HepG2 (cell line): ENCODE data around the gene ENDOU. TPM values are rescaled to one million over a fixed set of nuclear protein-coding genes. Genes with fewer than 3 reads are reported as not detected.

ENCODE experiments used
- CBX5 ChIP-seq: sonication (generic); formaldehyde crosslinking; IDR thresholded peaks from 2 replicates; pipeline ENCODE4 v1.4.0; 2020; ENCODE audit warnings: missing genetic modification reagents, borderline replicate concordance
- CCAR2 ChIP-seq: fragments of 200-400 bp; formaldehyde crosslinking; optimal IDR thresholded peaks from 2 replicates; pipeline ENCODE3; 2018; ENCODE audit warnings: low read depth, mild to moderate bottlenecking, low read length, moderate library complexity
- IRX3 ChIP-seq: sonication (generic); formaldehyde crosslinking; IDR thresholded peaks from 2 replicates; pipeline ENCODE4 v1.8.1; 2023; ENCODE audit warnings: mild to moderate bottlenecking, low read depth, missing genetic modification reagents, borderline replicate concordance
- KDM1A ChIP-seq: IDR thresholded peaks from 2 replicates; pipeline ENCODE4 v1.6.1; 2016; ENCODE audit warnings: missing compliant biosample characterization
- MAFK ChIP-seq, 2 experiments: IDR thresholded peaks in 1 of 2; conservative IDR thresholded peaks in 1 of 2; 2 replicates each; pipeline ENCODE4 v1.6.1; 2011; ENCODE audit warnings: improper control_type of control experiment in 2 of 2, low read length in 2 of 2
- MZF1 ChIP-seq: sonication (generic); formaldehyde crosslinking; IDR thresholded peaks from 2 replicates; pipeline ENCODE4 v1.8.1; 2023; ENCODE audit warnings: mild to moderate bottlenecking, missing genetic modification reagents, borderline replicate concordance
- NR2F1 ChIP-seq, 2 experiments: fragments of 450-650 bp in 1 of 2; formaldehyde crosslinking in 1 of 2; IDR thresholded peaks; 2 replicates each; pipeline versions ENCODE4 v1.5.0 to v1.6.1; 2016 to 2020; ENCODE audit warnings: mild to moderate bottlenecking in 1 of 2, missing compliant biosample characterization in 1 of 2, missing genetic modification reagents in 1 of 2, moderate library complexity in 1 of 2
- RAD21 ChIP-seq: fragments of 450-650 bp; formaldehyde crosslinking; IDR thresholded peaks from 2 replicates; pipeline ENCODE4 v1.5.0; 2020; ENCODE audit warnings: mild to moderate bottlenecking
- RXRA ChIP-seq: sonication (generic); formaldehyde crosslinking; IDR thresholded peaks from 2 replicates; pipeline ENCODE4 v1.5.1; 2020; ENCODE audit warnings: missing genetic modification reagents
- STAG1 ChIP-seq: sonication (generic); formaldehyde crosslinking; IDR thresholded peaks from 2 replicates; pipeline ENCODE4 v1.4.0; 2020; ENCODE audit warnings: missing genetic modification reagents
- YEATS2 ChIP-seq: sonication (generic); formaldehyde crosslinking; IDR thresholded peaks from 2 replicates; pipeline ENCODE4 v1.4.0; 2020; ENCODE audit warnings: missing genetic modification reagents, borderline replicate concordance
- ZFX ChIP-seq: sonication (generic); formaldehyde crosslinking; IDR thresholded peaks from 2 replicates; pipeline ENCODE4 v1.4.0; 2020; ENCODE audit warnings: mild to moderate bottlenecking, low read depth, missing genetic modification reagents, moderate library complexity
- ZMYM2 ChIP-seq: sonication (generic); formaldehyde crosslinking; IDR thresholded peaks from 2 replicates; pipeline ENCODE4 v1.8.0; 2022; ENCODE audit warnings: mild to moderate bottlenecking, missing genetic modification reagents
- ZMYM4 ChIP-seq: sonication (generic); formaldehyde crosslinking; IDR thresholded peaks from 2 replicates; pipeline ENCODE4 v1.8.1; 2023; ENCODE audit warnings: mild to moderate bottlenecking, missing genetic modification reagents
- ZNF34 ChIP-seq: sonication (generic); formaldehyde crosslinking; IDR thresholded peaks from 2 replicates; pipeline ENCODE4 v1.4.0; 2020; ENCODE audit warnings: mild to moderate bottlenecking, missing genetic modification reagents, borderline replicate concordance
- ZNF563 ChIP-seq: sonication (generic); formaldehyde crosslinking; IDR thresholded peaks from 2 replicates; pipeline ENCODE4 v1.8.0; 2022; ENCODE audit warnings: mild to moderate bottlenecking, moderate library complexity, missing genetic modification reagents
- ZNF768 ChIP-seq: sonication (generic); formaldehyde crosslinking; IDR thresholded peaks from 2 replicates; pipeline ENCODE4 v1.4.0; 2020; ENCODE audit warnings: missing genetic modification reagents
- ZNF788 ChIP-seq: sonication (generic); formaldehyde crosslinking; IDR thresholded peaks from 2 replicates; pipeline ENCODE4 v1.5.0; 2020; ENCODE audit warnings: mild to moderate bottlenecking, missing genetic modification reagents, borderline replicate concordance
- polyA plus RNA-seq, 8 experiments: library from polyadenylated mRNA; depleted of rRNA in 3 of 8; stranded (reverse) in 7 of 8; unstranded in 1 of 8; fragments of >200 nt; fragmentation: Illumina TruSeq in 4 of 8; extraction: Trizol in 4 of 8; gene quantifications; 2 replicates each; pipeline versions ENCODE4 v1.2.1 to v1.2.3, GENCODE V29; 2011 to 2016; ENCODE audit warnings: low read depth in 4 of 8, missing spikeins in 1 of 8, mixed read lengths in 1 of 8; ENCODE audit not compliant: insufficient read depth in 1 of 8
- total RNA-seq, 5 experiments: library from RNA; depleted of rRNA; stranded (reverse); fragments of >200 nt; fragmentation: Illumina TruSeq; extraction: Trizol; gene quantifications; 2 replicates each; pipeline ENCODE4 v1.2.3, GENCODE V29; 2016; ENCODE audit warnings: low read depth in 1 of 5
- TF ChIP-seq, protein P1 (sequence below): sonication (generic); formaldehyde crosslinking; IDR thresholded peaks from 2 replicates; pipeline ENCODE4 v1.5.0; 2020; ENCODE audit warnings: mild to moderate bottlenecking, missing genetic modification reagents, moderate library complexity
- TF ChIP-seq, protein P2 (sequence below): sonication (generic); formaldehyde crosslinking; IDR thresholded peaks from 2 replicates; pipeline ENCODE4 v1.4.0; 2020; ENCODE audit warnings: missing genetic modification reagents, low read depth, mild to moderate bottlenecking, borderline replicate concordance
- TF ChIP-seq, protein P3 (sequence below): sonication (generic); formaldehyde crosslinking; IDR thresholded peaks from 2 replicates; pipeline ENCODE4 v1.5.0; 2020; ENCODE audit warnings: missing genetic modification reagents

The ENDOU gene
- total and polyA plus RNA-seq, 2 of the 13 experiments (the other 11 are each of a cell fraction or from before 2014, with no cell fraction given) = not detected

DNA sequence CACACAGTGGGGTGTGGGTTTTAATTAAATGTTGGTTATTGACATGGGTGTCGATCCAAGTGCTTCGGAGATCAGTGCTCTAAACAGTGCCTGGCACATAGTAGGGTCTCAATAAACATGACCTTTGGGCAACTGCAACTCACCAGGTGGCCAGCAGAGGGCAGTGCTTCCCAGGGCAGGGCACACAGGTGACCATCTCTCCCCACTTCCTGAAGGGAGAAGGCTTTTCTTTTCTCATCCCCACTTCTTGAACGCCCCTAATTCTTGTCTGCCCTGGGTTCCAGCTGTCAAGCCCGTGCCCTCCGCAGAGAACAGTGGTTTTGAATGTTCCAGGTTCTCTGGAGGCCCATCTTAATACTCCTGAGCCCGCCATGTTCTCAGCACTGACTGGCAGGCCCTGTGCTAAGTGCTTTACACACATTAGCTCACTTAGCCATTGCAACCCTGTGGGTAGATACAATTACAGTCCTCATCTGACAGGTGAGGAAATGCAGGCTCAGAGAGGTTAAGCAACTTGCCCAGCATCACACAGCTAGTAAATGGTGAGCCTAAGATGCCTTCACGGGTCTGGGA lies 17.0 kb upstream of the ENDOU start (continued):
- TF ChIP-seq, protein P1, sequence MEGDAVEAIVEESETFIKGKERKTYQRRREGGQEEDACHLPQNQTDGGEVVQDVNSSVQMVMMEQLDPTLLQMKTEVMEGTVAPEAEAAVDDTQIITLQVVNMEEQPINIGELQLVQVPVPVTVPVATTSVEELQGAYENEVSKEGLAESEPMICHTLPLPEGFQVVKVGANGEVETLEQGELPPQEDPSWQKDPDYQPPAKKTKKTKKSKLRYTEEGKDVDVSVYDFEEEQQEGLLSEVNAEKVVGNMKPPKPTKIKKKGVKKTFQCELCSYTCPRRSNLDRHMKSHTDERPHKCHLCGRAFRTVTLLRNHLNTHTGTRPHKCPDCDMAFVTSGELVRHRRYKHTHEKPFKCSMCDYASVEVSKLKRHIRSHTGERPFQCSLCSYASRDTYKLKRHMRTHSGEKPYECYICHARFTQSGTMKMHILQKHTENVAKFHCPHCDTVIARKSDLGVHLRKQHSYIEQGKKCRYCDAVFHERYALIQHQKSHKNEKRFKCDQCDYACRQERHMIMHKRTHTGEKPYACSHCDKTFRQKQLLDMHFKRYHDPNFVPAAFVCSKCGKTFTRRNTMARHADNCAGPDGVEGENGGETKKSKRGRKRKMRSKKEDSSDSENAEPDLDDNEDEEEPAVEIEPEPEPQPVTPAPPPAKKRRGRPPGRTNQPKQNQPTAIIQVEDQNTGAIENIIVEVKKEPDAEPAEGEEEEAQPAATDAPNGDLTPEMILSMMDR (CRISPR knock-in tag) = peak; percentile 89
- TF ChIP-seq, protein P2, sequence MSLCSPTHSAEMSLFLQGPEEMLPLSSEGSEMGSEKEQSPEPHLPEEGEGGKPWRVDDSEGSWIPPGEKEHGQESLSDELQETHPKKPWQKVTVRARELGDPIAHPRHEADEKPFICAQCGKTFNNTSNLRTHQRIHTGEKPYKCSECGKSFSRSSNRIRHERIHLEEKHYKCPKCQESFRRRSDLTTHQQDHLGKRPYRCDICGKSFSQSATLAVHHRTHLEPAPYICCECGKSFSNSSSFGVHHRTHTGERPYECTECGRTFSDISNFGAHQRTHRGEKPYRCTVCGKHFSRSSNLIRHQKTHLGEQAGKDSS = 0 out of 2 replicates have a peak, but pooled peaks have one; percentile 34
- TF ChIP-seq ZNF768 (CRISPR knock-in tag) (peak; percentile 83), MZF1 (CRISPR knock-in tag) (0 out of 2 replicates have a peak, but pooled peaks have one; percentile 30), MAFK (conservative IDR thresholded peaks at IDR 0.05 in 1 of 2, IDR thresholded peaks at IDR 0.05 in 1 of 2; ENCODE audit: low read length in 2 of 2) (no peak), ZNF788 (0 out of 2 replicates have a peak, but pooled peaks have one; percentile 27), CCAR2 (peak; percentile 88), IRX3 (CRISPR knock-in tag) (no peak), ZFX (CRISPR knock-in tag) (no peak), YEATS2 (no peak), ZNF34 (CRISPR knock-in tag) (no peak), ZMYM4 (CRISPR knock-in tag) (no peak), KDM1A (CRISPR knock-in tag) (peak; percentile 68; the same call in 1 of the 2 replicates), RAD21 (CRISPR knock-in tag) (peak; percentile 72), ZMYM2 (CRISPR knock-in tag) (peak; percentile 89), STAG1 (CRISPR knock-in tag) (peak; percentile 77), ZNF563 (CRISPR knock-in tag) (no peak), CBX5 (CRISPR knock-in tag) (0 out of 2 replicates have a peak, but pooled peaks have one; percentile 59), NR2F1 (CRISPR knock-in tag; IDR thresholded peaks at IDR 0.05) (peak; percentile 17 to 65; a peak in 1 of 4 replicates), RXRA (CRISPR knock-in tag) (no peak)
- TF ChIP-seq, protein P3, sequence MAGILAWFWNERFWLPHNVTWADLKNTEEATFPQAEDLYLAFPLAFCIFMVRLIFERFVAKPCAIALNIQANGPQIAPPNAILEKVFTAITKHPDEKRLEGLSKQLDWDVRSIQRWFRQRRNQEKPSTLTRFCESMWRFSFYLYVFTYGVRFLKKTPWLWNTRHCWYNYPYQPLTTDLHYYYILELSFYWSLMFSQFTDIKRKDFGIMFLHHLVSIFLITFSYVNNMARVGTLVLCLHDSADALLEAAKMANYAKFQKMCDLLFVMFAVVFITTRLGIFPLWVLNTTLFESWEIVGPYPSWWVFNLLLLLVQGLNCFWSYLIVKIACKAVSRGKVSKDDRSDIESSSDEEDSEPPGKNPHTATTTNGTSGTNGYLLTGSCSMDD = no peak
